ENCODE measurements around the gene FOXP1. TPM values are rescaled to one million over a fixed set of nuclear protein-coding genes. Genes with fewer than 3 reads are reported as not detected.

Gene FOXP1
- total and polyA plus RNA-seq, 8 donors = 95.1 to 143 (median 123) TPM

DNA sequence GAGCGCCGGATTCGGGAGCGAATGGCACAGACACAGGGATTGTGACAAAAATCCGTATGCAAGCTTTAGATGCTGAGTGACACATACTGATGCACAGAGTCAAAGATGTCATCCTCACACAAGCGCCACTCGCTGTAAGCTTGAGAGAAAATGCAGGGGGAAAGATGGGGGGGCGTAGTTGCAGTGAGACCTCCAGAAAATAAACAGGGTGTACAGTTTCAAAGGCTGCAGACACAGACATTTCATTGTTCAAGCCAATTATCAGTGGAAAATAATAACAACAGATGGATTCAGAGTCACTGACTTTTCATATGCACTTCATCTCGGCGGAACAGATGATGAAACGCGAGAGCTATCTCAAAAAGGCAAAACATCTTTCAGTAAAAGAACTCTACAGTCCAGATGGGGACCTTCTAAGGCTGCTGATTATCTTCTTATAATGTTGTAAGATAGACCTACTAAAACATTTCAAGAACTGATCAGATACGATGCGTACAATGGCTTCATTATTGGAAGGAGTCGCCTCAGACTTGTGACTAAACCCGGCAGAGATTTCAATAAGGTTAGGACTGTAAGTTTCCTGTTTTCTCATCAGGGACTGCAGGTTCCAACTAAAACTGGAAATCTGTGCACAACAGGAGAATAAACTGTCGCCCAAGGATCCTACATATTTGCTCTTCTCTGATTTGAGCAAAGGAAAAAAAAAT, 275.4 kb downstream of the FOXP1 start:
- Histone ChIP-seq H3K4me1 (peaks cover 0 to 53% of the 10 kb centered on the region in 2 donors), H3K27me3 (no peaks in the 10 kb centered on the region), H3K9me3 (no peaks in the 10 kb centered on the region), H3K36me3 (no peaks in the 10 kb centered on the region), H3K4me3 (no peak overlapping the region), H3K27ac (peak overlapping the region in 1 of 2 donors; percentile 28)
- TF ChIP-seq, protein P1, sequence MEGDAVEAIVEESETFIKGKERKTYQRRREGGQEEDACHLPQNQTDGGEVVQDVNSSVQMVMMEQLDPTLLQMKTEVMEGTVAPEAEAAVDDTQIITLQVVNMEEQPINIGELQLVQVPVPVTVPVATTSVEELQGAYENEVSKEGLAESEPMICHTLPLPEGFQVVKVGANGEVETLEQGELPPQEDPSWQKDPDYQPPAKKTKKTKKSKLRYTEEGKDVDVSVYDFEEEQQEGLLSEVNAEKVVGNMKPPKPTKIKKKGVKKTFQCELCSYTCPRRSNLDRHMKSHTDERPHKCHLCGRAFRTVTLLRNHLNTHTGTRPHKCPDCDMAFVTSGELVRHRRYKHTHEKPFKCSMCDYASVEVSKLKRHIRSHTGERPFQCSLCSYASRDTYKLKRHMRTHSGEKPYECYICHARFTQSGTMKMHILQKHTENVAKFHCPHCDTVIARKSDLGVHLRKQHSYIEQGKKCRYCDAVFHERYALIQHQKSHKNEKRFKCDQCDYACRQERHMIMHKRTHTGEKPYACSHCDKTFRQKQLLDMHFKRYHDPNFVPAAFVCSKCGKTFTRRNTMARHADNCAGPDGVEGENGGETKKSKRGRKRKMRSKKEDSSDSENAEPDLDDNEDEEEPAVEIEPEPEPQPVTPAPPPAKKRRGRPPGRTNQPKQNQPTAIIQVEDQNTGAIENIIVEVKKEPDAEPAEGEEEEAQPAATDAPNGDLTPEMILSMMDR (IDR thresholded peaks at IDR 0.05) = no peak
- ATAC-seq = no peak
- intact Hi-C loops (cut with DNase I) = no loop called here
- peak in 2 of 4 donors; percentile 78 to 85 for DNase-seq

DNA sequence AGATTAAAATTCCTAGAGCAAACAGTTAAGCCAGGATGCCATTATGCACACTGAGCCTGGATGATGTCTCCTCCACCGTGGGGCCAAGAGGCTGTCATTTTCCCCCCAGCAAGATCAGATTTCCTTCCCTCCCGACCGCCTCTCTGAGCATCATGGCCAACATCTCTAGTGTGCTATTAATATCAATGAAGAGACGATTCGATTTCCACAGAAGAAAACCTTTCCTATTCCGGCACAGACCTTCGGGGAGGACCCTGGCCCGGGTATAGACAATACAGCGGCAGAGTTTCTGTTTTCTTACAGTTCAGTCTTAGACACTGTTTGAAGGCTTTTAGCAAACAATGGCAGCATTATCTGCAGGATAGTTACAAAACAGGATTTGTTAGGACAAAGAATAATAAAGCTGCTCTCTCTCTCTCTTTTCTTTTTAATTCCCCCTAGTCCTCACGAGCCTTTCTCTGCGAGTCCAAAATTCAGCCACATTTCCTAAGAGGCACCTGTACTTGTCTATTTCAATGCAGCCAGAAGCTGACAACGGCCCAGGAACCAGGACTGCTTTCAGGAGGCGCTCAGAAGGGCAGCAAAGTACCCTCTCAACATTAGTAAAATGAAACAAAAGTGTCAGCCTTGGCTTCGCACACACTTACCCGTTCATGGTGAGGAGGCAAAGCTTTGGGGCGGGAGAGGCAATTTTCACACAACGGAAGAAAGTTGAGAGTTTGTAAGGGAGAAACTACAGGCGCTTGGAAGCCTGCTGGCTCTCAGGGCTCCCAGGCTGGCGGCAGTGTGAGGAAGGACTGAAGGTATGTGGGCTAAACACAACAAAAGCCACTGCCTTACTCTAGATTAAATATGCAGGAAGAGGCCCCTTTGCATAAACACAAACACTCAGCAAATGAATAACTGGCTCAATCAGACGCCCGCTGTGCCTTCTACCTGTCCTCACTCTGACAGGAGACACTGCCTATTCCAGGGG, 278.0 kb downstream of the FOXP1 start:
- Histone ChIP-seq H3K4me3 (peak overlapping the region; percentile 4 to 23), H3K27ac (peak overlapping the region; percentile 52 to 74), H3K9me3 (no peaks in the 10 kb centered on the region), H3K4me1 (peaks cover 0 to 47% of the 10 kb centered on the region in 2 donors), H3K36me3 (no peaks in the 10 kb centered on the region), H3K27me3 (no peaks in the 10 kb centered on the region)
- TF ChIP-seq, protein P1 (IDR thresholded peaks at IDR 0.05) = no peak
- ATAC-seq (peak; percentile 72), DNase-seq (peak in 2 of 4 donors; percentile 42 to 44)
- intact Hi-C loops (cut with DNase I) = no loop called here

DNA sequence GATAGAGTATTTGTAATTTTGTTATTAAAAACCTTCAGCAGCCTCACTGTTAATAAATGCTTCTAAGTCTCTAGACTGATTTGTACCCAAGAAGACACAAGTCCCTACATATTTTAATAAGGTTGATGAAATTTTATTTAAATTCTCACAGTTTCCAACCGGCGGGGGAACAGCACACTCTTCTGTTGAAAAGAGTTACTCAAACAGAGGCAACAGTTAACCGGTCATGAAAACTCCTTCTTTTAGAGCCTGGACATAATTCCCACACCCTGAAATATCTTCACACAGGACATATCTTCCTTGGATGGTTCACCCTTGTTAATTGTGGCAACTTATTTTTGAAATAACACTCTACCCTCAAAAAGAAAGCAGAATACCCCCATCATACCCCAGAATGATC, 278.8 kb downstream of the FOXP1 start:
- Histone ChIP-seq H3K27me3 (no peaks in the 10 kb centered on the region), H3K36me3 (no peaks in the 10 kb centered on the region), H3K27ac (peak overlapping the region; percentile 52 to 74), H3K4me3 (peak overlapping the region in 1 of 2 donors; percentile 23), H3K4me1 (peaks cover 0 to 39% of the 10 kb centered on the region in 2 donors), H3K9me3 (no peaks in the 10 kb centered on the region)
- peak; percentile 77 for ATAC-seq
- TF ChIP-seq, protein P1 (IDR thresholded peaks at IDR 0.05) = peak in 1 of 2 donors; percentile 34
- DNase-seq = peak in 1 of 4 donors; percentile 53
- intact Hi-C loops (cut with DNase I) = no loop called here

DNA sequence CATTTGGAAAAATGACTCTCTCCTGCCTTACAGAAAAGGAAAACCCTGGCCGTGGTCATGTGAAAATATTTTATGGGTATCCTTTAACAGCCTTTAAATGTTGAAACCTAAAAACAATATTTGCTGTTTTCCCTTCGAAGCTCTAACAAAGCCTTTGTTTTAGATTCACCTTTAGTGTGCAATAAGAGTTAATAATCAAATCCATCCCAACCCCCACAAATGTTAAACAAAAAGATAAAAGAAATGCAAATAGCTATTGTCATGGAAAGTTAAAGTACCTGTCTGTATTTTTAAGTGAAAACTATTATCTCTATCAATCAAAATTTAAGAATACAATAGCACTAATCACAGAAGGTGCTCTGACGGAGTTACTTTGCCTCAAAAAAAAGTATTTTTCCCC, 279.3 kb downstream of the FOXP1 start:
- Histone ChIP-seq H3K27ac (peak overlapping the region in 1 of 2 donors; percentile 74), H3K27me3 (no peaks in the 10 kb centered on the region), H3K9me3 (no peaks in the 10 kb centered on the region), H3K4me3 (no peak overlapping the region), H3K4me1 (peaks cover 0 to 36% of the 10 kb centered on the region in 2 donors), H3K36me3 (no peaks in the 10 kb centered on the region)
- DNase-seq (no peak), ATAC-seq (no peak)
- intact Hi-C loops (cut with DNase I) = no loop called here
- TF ChIP-seq, protein P1 (IDR thresholded peaks at IDR 0.05) = no peak
